GM23338 (cell line): ENCODE data around the gene TMEM45A. TPM values are rescaled to one million over a fixed set of nuclear protein-coding genes. Genes with fewer than 3 reads are reported as not detected.

Source experiments
- ATAC-seq: fragments of 200-7000 bp; cut with Tn5 transposase; 3 replicates; pipeline ENCODE4 v1.9.1; 2020
- DNase-seq: peaks from one replicate; pipeline ENCODE4 v3.0.0-alpha.2; 2015; ENCODE audit warnings: low spot score
- H2AFZ ChIP-seq: fragments of 200-600 bp; sonication (generic); 2 replicates; pipeline ENCODE4 v1.8.0; 2016; ENCODE audit warnings: antibody characterized with exemption, mild to moderate bottlenecking, moderate library complexity
- H3F3A ChIP-seq: fragments of 200-600 bp; sonication (generic); replicated peaks from 2 replicates; pipeline ENCODE4 v1.8.0; 2017; ENCODE audit warnings: antibody characterized with exemption, mixed run types, low read depth
- H3K27ac ChIP-seq: fragments of 200-600 bp; sonication (generic); 2 replicates; pipeline ENCODE4 v1.6.1; 2016; ENCODE audit warnings: low read depth
- H3K27me3 ChIP-seq: fragments of 200-600 bp; sonication (generic); 2 replicates; pipeline ENCODE4 v1.8.0; 2016; ENCODE audit warnings: mild to moderate bottlenecking, mixed run types, moderate library complexity; ENCODE audit not compliant: insufficient read depth
- H3K36me3 ChIP-seq: fragments of 200-600 bp; sonication (generic); 2 replicates; pipeline ENCODE4 v1.8.0; 2016; ENCODE audit warnings: mild to moderate bottlenecking; ENCODE audit not compliant: insufficient read depth
- H3K4me1 ChIP-seq: fragments of 200-600 bp; sonication (generic); 2 replicates; pipeline ENCODE4 v1.8.0; 2016; ENCODE audit warnings: mild to moderate bottlenecking, moderate library complexity; ENCODE audit not compliant: insufficient read depth
- H3K4me2 ChIP-seq: fragments of 200-600 bp; sonication (generic); 2 replicates; pipeline ENCODE4 v1.7.1; 2017; ENCODE audit warnings: mixed run types
- H3K4me3 ChIP-seq: fragments of 200-600 bp; sonication (generic); 2 replicates; pipeline ENCODE4 v1.6.1; 2016; ENCODE audit warnings: mixed run types
- H3K79me2 ChIP-seq: fragments of 200-600 bp; sonication (generic); replicated peaks from 2 replicates; pipeline ENCODE4 v1.8.0; 2017; ENCODE audit warnings: mild to moderate bottlenecking; ENCODE audit not compliant: insufficient read depth
- H3K9me2 ChIP-seq: fragments of 200-600 bp; sonication (generic); 2 replicates; pipeline ENCODE4 v1.8.0; 2017; ENCODE audit not compliant: insufficient read depth
- H4K20me1 ChIP-seq: fragments of 200-600 bp; sonication (generic); replicated peaks from 2 replicates; pipeline ENCODE4 v1.8.0; 2017; ENCODE audit warnings: mild to moderate bottlenecking; ENCODE audit not compliant: insufficient read depth
- H3K27ac Mint-ChIP-seq: 2 replicates; pipeline ENCODE4 v1.8.0; 2020; ENCODE audit warnings: inconsistent platforms, mild to moderate bottlenecking, moderate library complexity, mixed read lengths
- H3K27me3 Mint-ChIP-seq: 3 replicates; pipeline ENCODE4 v1.8.0; 2022; ENCODE audit warnings: low read depth, mild to moderate bottlenecking, moderate library complexity, mixed read lengths, inconsistent platforms; ENCODE audit not compliant: insufficient read depth, poor library complexity
- H3K36me3 Mint-ChIP-seq: 3 replicates; pipeline ENCODE4 v1.8.0; 2021; ENCODE audit warnings: low read depth, mild to moderate bottlenecking, inconsistent platforms, moderate library complexity, mixed read lengths
- H3K4me1 Mint-ChIP-seq: 3 replicates; pipeline ENCODE4 v1.8.0; 2020; ENCODE audit warnings: mild to moderate bottlenecking, inconsistent platforms, mixed read lengths
- H3K4me3 Mint-ChIP-seq: 3 replicates; pipeline ENCODE4 v1.8.0; 2021; ENCODE audit warnings: moderate library complexity, mild to moderate bottlenecking, inconsistent platforms, mixed read lengths
- H3K9me3 Mint-ChIP-seq: 3 replicates; pipeline ENCODE4 v1.8.0; 2020; ENCODE audit warnings: moderate library complexity, mild to moderate bottlenecking, inconsistent platforms, mixed read lengths
- CREB1 ChIP-seq: fragments of 250-450 bp; sonication (Bioruptor Pico); IDR thresholded peaks from 2 replicates; pipeline ENCODE4 v1.5.0; 2020; ENCODE audit warnings: low read depth, mild to moderate bottlenecking, moderate library complexity
- CTCF ChIP-seq, 2 experiments: fragments of 200-600 bp in 1 of 2; sonication (generic) in 1 of 2; conservative IDR thresholded peaks; 2 replicates each; pipeline versions ENCODE4 v1.5.1 to v1.6.1; 2016 to 2017; ENCODE audit warnings: antibody characterized with exemption in 2 of 2, low read depth in 2 of 2, mild to moderate bottlenecking in 2 of 2, moderate library complexity in 1 of 2
- ETS1 ChIP-seq: IDR thresholded peaks from 2 replicates; pipeline ENCODE4 v1.6.1; 2016; ENCODE audit warnings: antibody characterized with exemption
- JUNB ChIP-seq: IDR thresholded peaks from one replicate; pipeline ENCODE4 v1.6.1; 2016; ENCODE audit warnings: antibody characterized with exemption; ENCODE audit not compliant: unreplicated experiment
- NANOG ChIP-seq: IDR thresholded peaks from 2 replicates; pipeline ENCODE4 v1.6.1; 2016; ENCODE audit warnings: antibody characterized with exemption, borderline replicate concordance
- POLR2AphosphoS5 ChIP-seq: IDR thresholded peaks from 2 replicates; pipeline ENCODE4 v1.6.1; 2016; ENCODE audit warnings: antibody characterized with exemption, low read depth
- REST ChIP-seq: IDR thresholded peaks from one replicate; pipeline ENCODE4 v1.6.1; 2018; ENCODE audit warnings: antibody characterized with exemption; ENCODE audit not compliant: unreplicated experiment
- STAT1 ChIP-seq: IDR thresholded peaks from one replicate; pipeline ENCODE4 v1.6.1; 2016; ENCODE audit warnings: antibody characterized with exemption; ENCODE audit not compliant: unreplicated experiment
- ZNF114 ChIP-seq: fragments of 250-450 bp; sonication (Bioruptor Pico); IDR thresholded peaks from 2 replicates; pipeline ENCODE4 v1.5.0; 2020; ENCODE audit warnings: mild to moderate bottlenecking, moderate library complexity
- ZNF331 ChIP-seq: fragments of 250-450 bp; sonication (Bioruptor Pico); IDR thresholded peaks from 2 replicates; pipeline ENCODE4 v1.5.0; 2020; ENCODE audit warnings: low read depth, mild to moderate bottlenecking, moderate library complexity
- ZNF462 ChIP-seq: fragments of 250-450 bp; sonication (Bioruptor Pico); IDR thresholded peaks from 2 replicates; pipeline ENCODE4 v1.5.0; 2020; ENCODE audit warnings: mild to moderate bottlenecking, moderate library complexity
- polyA plus RNA-seq: library from polyadenylated mRNA; unstranded; fragments of >200 nt; fragmentation: Nextera tagmentation; extraction: Ambion mirVana; gene quantifications from 2 replicates; pipeline ENCODE4 v1.2.1, GENCODE V29; 2016
- total RNA-seq: library from RNA; depleted of rRNA; stranded (reverse); fragments of >200 nt; shearing (Covaris generic); gene quantifications from 2 replicates; pipeline ENCODE4 v1.2.3, GENCODE V29; 2014

Gene TMEM45A
- total and polyA plus RNA-seq, 2 experiments from 2014 or later = 6.5 to 12.7 TPM

- TF ChIP-seq ZNF462 (CRISPR knock-in tag) = no peak
- TF ChIP-seq CREB1 (CRISPR knock-in tag) = no peak
- no peak for TF ChIP-seq STAT1
Measured at GRCh38 chr3:100522125-100522524, 29.7 kb downstream of the TMEM45A start (continued).

GRCh38 chr3:100523050-100523760, 30.8 kb downstream of the TMEM45A start:
- H3K4me2 ChIP-seq = no peak overlapping the region
- no peaks in the 10 kb centered on the region for H4K20me1 ChIP-seq
- H3K27ac Mint-ChIP-seq = no peak overlapping the region
- H3K4me1 ChIP-seq = no peaks in the 10 kb centered on the region
- no peaks in the 10 kb centered on the region for H3K27me3 ChIP-seq
- H3K27me3 Mint-ChIP-seq = no peaks in the 10 kb centered on the region
- no peak for DNase-seq
- no peak overlapping the region for H3K27ac ChIP-seq
- ATAC-seq = no peak
- 0 out of 2 replicates have a peak, but pooled peaks cover 6% of the 10 kb centered on the region for H3K9me2 ChIP-seq
- no peaks in the 10 kb centered on the region for H3F3A ChIP-seq
- no peaks in the 10 kb centered on the region for H3K79me2 ChIP-seq
- no peaks in the 10 kb centered on the region for H3K9me3 Mint-ChIP-seq
- H3K4me3 Mint-ChIP-seq = no peak overlapping the region
- no peak overlapping the region for H3K4me3 ChIP-seq
- H2AFZ ChIP-seq = no peak overlapping the region
- no peaks in the 10 kb centered on the region for H3K36me3 ChIP-seq
- TF ChIP-seq CREB1 (CRISPR knock-in tag) (no peak), REST (no peak), NANOG (no peak), JUNB (no peak), STAT1 (no peak), ETS1 (no peak), ZNF114 (no peak), POLR2AphosphoS5 (no peak), CTCF (conservative IDR thresholded peaks at IDR 0.05; ENCODE audit: low read depth in 2 of 2) (no peak), ZNF331 (no peak)
- H3K36me3 Mint-ChIP-seq = peaks cover 3% of the 10 kb centered on the region; the same call in 1 of the 3 replicates
- no peaks in the 10 kb centered on the region for H3K4me1 Mint-ChIP-seq
